ENCODE measurements around the gene ANKS1A.

DNA sequence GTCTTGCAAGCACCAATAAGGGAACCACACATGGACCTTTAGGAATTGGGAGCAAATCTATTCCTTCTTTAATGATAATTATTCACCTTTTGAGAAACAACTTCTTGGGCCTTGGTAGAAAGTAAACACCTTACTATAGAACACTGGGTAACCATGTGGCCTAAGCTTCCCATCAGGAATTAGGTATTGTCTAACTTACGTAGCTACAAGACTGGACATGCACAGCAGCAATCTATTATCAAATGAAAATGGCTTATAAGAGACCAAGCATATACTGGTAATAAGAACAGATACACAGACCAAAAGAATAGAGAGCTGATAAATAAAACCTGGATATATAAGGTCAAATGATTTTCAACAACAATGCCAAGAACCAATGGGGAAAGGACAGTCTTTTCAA, 235.3 kb downstream of the ANKS1A start:
- no peak for TF ChIP-seq GATA3 (IDR thresholded peaks at IDR 0.05; ENCODE audit: low read depth, low read length)
- no peak for TF ChIP-seq GATA2 (IDR thresholded peaks at IDR 0.05; ENCODE audit: low read depth, low read length)
